Suprapubic skin (tissue), 3 donors: ENCODE results near the gene CEP83.

ENCODE experiments used
- POLR2A ChIP-seq, 2 donors: fragments of 450-650 bp; IDR thresholded peaks; one replicate each; pipeline ENCODE4 v1.6.1; 2017; ENCODE audit warnings: antibody characterized with exemption in 2 of 2, mild to moderate bottlenecking in 2 of 2, moderate library complexity in 2 of 2
- TF ChIP-seq, protein P1 (sequence below), 2 donors: fragments of 200-600 bp in 1 of 2; fragments of 450-650 bp in 1 of 2; sonication (generic) in 1 of 2; IDR thresholded peaks; one replicate each; pipeline ENCODE4 v1.5.1; 2016 to 2019; ENCODE audit warnings: antibody characterized with exemption in 2 of 2, mild to moderate bottlenecking in 1 of 2, moderate library complexity in 1 of 2

DNA sequence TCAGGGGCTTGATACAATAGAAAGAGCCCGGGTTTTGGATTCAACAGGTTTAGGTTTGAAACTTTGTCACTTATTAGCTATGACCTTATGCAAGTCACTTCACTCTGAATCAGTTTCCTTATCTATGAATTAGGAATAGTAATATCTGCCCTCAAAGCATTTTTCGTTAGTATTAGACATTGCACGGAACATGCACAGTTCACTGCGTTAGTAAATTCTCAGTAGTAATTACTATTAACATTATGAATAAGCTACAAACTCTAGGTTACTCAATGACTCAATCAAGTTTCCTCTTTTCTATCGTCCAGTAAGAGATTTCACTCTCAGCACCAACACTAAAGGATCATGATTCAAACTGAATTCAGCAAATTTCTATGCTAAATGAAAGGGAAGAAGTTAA is 150.3 kb downstream of the CEP83 start:
- TF ChIP-seq, protein P1, sequence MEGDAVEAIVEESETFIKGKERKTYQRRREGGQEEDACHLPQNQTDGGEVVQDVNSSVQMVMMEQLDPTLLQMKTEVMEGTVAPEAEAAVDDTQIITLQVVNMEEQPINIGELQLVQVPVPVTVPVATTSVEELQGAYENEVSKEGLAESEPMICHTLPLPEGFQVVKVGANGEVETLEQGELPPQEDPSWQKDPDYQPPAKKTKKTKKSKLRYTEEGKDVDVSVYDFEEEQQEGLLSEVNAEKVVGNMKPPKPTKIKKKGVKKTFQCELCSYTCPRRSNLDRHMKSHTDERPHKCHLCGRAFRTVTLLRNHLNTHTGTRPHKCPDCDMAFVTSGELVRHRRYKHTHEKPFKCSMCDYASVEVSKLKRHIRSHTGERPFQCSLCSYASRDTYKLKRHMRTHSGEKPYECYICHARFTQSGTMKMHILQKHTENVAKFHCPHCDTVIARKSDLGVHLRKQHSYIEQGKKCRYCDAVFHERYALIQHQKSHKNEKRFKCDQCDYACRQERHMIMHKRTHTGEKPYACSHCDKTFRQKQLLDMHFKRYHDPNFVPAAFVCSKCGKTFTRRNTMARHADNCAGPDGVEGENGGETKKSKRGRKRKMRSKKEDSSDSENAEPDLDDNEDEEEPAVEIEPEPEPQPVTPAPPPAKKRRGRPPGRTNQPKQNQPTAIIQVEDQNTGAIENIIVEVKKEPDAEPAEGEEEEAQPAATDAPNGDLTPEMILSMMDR (IDR thresholded peaks at IDR 0.05), result no peak
- TF ChIP-seq POLR2A (IDR thresholded peaks at IDR 0.05), result no peak
